Superior temporal gyrus (tissue), 1 donor: ENCODE data around the gene ARSG.

Experiments used
- DNase-seq: peaks from one replicate; pipeline ENCODE4 v3.0.0-alpha.2; 2016; ENCODE audit errors: extremely low spot score

Gene ARSG

DNA sequence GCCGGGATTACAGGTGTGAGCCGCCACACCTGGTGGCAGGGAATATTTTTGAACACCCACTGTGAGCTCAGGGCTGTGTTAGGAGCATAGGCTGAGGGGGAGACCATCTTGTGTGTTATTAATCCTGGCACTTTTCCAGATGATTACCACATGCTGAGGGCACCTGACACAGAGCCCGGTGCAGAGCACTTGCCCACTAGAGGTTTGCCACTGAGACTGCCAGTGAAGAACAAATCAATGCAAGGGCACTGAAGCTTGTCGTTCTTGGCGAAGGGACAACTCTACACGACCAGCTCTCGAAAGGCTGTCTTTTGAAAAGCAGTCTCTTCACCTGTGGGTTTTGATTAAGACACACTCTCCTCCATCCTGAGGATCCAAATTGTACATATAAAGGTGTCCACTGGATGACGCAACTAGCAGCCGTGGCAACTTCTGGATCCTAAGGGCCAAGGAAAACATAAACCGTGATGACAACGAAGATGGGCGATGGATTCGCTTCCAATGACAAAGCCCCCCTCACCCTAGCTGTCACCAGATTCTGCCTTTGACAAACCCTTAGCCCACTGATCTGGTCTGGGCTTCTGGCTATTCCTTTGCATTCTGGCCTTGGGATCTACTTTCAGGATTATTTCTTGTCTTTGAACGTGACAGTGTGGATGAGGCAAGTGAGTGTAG is 137.3 kb downstream of the ARSG start:
- no peak for DNase-seq

DNA sequence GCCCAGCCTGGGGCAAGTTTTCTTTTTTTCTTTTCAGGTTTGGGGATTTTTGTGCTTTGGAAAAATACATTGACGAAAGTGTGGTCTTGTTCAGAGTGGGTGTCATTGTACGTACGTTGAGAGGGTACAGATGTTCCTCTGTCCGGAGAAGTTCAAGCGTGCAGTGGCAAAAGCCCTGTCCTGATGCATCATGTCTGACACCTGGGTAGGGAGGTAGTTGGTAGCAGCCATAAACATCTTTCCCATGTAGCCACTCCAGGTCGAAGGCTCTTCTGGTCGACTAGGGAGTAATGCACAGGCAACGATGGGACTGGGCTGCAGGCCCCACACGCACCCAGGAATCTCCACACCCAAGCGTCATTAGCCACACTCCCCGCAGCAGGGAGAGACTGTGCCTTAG is 138.6 kb downstream of the ARSG start:
- no peak for DNase-seq

DNA sequence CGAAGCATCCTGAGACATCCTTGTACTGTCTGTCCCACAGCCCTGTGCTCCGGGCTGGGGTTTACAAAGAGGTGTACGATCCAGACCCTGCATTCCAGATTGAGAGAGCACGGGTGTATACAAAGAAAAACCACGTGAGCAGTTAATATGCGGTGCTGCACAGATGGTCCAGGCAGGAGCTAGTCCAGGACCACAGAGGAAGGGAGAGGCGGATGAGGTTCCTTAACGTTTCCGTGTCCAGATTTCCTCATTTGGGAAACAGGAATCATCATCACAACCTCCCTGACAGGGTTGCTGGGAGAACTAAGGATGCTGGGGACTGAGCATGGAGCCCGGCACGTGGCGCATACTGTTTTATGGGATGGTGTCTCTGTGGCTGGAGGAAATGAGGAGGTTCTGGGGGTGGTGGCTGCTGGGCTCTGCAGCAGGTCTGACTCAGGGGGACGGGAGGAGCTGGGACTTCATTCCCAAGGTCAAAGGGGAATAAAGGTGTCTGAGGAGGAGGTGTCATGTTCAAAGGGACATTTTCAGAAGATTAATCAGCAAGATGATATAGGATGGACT is 139.8 kb downstream of the ARSG start:
- no peak for DNase-seq

DNA sequence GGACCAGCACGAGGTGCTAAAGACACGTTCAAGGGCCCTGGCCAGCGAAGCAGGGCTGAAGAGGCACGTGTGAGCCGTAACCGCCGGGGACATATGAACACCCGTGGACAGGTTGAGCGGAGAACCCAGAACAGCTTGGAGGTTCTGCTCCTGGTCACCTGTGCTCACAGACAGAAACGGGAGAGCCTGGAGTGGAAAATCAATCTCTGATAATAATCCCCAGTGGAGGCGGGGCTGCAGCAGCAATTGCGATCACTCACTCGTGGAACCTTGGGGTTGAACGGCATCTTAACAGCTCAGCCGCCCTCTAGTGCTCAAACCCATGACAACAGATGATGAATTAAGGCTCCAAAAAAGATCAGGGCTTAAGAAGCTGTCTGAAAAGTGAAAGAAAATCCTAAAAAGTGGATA is 140.4 kb downstream of the ARSG start:
- DNase-seq: no peak

DNA sequence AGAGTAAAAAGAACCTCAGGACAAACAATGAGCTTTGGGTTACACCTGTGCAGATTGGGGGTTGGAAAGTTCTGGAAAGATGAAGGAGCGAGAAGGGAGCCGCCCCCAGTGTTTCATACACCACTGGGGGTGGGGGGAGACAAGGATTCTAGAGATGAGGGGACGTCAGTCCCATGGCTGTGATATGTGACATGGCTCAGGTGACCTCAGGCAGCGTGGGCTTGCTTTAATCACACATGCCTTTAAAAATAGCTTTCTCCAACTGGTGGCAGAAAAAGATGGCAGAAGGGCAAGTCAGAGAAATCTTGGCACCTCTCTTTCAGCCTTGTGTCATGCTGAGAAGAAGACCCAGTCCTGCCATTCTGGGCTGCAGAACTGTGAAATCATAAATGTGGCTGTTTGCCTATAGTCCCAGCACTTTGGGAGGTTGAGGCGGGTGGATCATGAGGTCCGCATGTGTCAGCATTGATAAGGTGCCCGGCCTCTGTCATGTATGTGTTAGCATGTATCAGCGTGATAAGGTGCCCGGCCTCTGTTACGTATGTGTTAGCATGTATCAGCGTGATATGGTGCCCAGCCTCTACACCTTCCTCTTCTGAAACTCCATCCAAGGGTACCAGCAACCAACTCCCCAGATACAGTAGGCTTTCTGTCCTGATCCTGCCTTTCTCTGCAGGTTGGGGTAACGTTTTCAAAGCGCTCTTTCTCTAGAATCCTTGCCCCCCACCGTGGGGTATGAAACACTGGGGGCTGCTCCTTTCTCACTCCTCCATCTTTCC is 141.0 kb downstream of the ARSG start:
- DNase-seq: no peak

DNA sequence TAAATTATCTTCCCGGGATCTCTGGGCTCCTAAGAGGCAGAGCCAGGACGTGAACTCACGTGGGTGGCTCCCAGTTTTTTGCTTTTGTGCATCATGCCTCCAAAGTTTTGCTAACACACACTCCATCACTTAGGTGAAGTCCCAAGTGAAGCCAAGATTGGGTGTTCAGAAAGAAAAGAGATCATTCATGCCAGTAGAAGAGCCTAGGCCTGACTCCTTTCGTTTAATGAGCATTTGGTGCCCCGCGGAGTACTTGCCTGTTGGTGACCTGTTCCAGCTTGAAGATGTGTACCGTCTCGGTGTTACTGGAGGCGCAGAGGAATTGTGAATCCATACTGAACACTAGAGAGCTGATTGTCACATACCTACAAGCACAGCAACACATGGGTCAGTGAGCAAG is 141.9 kb downstream of the ARSG start:
- no peak for DNase-seq

DNA sequence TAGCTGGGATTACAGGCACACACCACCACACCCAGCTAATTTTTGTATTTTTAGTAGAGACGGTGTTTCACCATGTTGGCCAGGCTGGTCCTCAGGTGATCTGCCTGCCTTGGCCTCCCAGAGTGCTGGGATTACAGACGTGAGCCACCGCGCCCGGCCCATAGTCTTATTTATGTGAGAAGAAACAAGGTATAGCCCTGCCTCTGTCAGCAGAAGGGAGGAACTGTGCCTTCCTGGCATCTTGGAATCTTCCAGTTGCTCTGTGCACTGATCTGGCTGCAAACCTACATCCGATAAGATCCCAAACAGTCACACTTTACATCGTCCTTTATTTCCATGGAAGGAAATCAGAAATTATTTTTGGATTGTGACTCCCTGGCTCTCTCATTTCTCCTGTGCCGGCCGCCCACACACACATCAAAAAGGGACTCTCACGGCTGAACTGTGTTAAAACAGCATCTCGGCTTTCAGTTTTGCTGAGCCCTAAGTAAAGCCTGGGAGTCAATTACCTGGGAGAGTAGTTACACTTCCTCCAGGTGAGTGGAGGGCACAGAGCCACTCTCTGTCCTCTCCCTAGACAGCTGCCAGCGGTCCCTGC is 142.7 kb downstream of the ARSG start:
- DNase-seq: peak; percentile 60

DNA sequence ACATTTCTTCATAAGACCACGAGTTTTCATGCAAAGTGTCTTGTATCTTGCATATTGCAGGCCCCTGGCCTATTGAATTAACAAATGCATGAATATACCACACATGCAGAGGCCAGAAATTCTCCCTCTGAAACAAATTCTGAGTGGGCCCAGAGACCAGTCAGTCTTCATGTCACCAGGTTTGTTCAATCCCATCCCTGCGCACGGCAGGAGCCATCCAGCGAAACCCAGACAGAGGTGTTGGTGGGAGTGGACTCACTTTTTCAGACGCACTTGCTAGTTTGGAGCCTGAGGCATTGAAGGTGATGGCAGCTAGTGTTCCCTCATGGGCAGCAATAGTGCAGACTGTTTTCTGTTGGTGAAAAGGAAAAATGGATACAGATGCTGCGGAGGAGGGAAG is 144.1 kb downstream of the ARSG start:
- no peak for DNase-seq

DNA sequence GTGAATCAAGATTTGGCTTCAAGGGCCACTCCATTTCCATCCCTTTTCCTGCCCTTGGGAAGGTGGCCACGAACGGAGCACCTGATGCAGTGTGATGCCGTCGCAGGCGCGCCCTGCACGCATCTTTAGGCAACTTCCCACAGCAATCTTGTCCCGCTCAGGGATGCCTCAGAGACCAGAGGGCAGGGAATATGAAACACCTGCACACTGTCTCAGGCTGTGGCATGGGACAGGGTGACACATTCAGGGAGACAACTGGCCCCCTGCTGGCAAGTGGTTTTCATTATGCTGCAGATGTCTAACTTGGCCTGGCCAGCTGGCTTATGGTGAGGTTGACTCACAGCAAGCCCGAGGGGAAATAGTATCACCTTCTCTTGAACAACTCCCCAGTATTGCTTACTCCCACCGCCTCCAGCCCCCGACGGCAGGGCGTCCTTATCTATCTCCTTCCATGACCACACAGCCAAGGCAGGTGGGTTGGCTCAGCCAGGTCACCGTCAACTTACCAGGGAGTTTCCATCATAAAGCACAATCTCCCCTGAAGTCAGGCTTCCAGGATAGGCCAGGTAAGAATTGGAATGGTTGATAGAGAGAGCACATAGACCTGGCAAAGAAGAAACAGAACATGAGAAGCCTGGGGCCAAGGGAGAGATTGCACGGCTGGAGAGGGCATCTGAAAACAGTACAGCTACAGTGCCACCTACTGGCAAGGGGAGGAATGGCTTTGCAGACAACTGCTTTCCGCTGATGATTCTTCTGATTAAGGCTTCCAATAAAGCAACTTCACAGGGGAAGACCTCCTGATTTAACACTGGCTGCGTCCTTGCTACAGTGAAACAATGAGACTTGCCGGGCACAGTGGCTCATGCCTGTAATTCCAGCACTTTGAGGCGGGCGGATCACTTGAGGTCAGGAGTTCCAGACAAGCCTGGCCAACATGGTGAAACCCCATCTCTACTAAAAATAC is 144.9 kb downstream of the ARSG start:
- DNase-seq: peak; percentile 81

DNA sequence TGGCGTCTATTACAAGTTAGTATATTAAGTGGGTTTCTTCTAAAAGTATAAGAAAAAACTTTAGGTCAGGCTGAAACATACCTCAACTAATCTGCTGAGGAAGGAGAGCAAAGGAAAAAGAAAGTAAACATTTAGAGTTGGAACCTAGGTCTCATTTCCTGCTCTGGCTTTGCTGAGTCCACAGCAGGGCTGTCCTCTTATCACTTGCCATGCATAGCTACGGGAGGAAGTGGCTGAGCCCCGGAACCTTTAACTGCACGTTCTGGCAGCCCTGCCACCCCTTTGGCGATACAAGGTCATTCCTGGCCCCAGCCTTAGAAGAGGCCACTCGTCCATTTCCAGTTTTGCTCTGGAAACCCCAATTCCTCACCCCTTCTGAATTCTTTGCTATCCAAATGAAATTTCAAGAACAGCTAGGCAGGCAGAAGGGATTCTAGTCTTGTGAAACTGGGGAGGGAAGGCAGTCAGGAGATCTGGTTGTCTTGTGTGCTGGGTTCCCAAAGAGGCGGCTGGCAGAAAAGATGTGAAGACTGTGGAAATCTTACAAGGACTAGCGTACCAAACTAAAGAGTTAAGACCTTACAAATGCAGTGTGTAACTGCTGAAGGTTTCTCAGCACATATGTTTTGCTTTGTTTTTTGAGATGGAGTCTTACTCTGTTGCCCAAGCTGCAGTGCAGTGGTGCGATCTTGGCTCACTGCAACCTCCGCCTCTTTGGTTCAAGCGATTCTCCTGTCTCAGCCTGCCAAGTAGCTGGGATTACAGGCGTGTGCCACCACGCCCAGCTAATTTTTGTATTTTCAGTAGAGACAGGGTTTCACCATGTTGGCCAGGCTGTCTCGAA is 146.9 kb downstream of the ARSG start:
- peak; percentile 15 for DNase-seq

DNA sequence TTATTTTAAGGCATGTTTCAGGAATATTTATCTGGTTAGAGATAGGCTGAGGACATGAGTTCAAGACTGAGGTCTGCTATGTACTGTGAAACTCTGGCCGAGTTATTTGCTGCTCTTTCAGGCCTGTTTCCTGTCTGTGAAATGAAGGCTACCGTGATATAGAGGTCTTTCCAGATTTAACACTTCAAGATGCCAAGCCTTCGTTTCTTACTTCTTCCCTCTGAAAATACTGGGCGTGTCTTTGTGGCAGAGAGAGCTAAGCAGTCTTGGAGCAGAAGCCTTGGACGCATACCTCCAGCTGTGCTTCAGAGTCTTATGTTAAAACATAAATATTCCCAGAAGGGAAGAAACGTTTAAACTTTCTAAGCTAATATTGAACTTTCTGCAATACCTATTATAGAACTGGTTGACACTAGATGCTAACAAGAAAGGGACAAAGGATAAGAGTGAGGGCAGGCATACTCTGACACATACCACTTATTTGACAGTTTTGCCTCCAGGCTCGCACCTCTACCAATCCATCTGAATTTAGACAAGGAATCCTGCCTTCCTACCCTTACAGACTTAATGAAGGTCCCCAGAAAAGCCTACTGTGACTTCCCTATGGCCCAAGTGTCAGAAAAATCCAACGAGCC is 148.5 kb downstream of the ARSG start:
- DNase-seq: no peak

DNA sequence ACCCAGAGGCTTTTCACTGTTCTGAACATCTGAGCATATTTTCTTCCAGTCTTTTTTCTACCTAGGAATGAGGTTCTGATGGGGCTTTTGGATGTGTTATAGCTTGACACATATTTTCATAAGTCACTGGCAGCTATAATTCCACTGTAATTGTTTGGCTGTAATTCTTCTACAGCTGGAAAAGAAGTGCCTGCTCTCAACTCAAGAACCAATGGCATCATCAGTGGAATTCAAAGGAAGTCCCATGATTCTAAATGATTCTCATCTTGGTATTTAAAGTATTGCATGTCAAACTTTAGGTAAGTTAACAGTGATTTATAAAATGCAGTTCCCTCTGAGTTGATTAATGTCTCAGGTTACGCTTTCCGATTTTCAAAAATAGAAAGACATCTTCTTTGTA is 149.2 kb downstream of the ARSG start:
- no peak for DNase-seq

DNA sequence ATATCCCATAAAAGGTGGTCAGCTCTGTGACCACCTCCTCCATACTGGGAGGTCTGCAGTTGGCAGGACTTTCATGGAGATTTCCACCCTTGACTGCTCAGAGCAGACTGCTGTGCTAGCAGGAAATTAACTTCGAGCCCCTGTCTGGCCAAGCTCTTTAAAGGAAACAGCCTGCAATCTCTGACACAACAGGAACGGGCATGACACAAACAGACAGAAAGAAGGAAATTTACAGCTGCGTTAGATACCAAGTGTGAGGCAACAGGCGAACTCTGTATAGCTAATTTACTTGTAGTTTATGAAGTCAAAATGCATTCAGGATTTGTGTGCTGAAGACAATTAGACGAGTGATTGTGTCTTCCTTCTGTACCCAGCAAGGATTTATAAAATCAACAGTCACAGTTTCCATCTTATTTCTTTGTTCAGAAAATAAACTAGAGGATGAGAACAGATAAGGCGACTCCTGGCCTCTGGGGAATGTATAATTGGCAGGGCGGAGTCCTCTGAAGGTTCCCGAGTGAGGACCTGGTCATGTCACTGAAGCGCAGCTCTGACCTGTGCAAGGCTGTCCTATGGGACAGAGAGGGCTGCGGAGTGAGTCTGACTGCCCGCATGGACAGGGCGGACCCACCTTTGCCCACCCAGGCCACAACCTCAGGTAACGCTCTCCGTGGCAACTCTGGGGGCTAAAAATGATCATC is 149.9 kb downstream of the ARSG start:
- DNase-seq: peak; percentile 13

DNA sequence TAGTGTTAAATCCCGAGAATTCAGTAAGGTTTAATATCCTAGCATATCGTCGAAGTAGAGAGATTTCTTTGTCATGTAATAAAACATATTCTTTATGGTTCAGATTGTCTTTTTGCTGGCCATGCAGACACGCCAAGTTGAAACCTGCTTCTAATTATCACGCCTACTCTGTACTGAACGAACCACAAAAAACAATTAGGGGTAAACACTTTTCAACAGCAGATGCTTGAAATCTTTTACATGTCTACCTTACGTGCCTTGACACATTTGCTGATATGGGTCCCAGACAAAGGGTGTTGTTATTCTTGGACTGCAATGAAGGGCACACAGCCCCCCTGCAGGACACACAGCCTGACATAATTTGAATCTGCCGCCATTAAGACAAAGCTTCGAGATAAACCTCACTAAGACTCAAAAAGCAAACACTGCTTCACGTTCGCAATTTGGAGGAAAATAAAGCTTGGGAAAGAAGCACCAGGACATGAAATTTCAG is 152.7 kb downstream of the ARSG start:
- DNase-seq: no peak

DNA sequence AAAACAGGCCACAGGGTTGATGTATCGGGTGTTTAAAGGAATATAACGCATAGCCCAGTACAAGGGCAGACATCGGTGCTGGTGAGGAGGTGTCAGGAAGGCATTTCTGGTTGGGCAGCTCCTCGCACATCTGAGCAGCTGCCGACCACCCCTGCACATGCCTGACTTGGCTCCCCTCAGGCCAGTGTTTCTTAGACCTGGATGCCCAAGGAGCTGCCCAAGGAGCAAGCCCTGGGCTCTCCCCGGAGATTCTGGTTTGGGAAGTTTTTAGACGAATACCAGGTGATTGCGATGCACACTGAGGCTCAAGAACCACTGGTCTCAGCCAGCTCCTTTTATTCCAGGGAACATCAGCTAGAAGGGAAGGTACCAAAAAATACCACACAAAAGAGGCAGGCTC is 154.4 kb downstream of the ARSG start:
- DNase-seq: no peak

DNA sequence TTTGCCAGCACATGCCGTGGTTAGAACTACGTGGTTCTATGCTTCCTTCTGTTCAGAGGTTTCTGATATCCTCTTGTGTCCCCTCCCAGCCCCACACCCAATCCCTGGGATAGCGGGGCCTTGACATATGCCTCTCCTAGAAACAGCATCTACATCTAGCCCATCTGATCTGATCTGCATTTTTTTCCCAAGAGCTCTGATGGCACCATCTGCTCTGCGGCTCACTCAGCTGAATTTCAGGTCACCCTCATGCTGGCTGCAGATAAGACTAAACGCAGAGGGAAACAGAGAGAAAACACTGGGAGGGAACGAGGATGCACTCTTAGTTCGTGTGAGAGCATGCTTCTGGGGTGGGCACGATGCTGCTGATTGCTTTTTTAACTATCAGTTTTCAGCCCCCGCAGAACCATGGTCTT is 155.3 kb downstream of the ARSG start:
- DNase-seq: peak; percentile 15

DNA sequence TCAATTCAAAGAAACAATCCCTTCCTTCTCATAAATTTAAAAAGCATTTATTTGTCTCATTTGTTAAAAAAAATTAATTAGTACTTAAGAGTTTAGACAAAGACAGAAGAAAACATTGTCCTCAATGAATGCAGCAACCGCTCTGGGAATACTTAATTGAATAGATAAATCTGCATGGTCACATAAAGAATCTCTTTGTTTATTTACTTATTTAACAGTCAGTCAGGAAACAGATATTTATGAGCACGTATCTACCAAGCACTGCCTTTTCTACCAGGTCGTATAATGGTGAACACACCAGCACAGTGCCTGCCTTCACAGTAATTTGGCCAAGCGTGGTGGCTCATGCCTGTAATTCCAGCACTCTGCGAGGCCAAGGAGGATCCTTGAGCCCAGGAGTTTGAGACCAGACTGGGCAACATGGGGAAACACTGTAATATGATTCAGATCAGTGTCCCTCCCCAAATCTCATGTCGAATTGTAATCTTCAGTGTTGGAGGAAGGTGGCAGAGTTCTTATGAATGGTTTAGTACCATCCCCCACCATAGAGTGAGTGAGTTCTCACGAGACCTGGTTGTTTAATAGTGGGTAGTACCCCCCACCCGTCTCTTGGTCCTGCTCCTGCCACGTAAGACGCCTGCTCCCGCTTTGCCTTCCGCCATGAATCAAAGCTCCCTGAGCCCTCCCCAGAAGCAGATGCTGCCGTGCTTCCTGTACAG is 157.9 kb downstream of the ARSG start:
- DNase-seq: no peak

DNA sequence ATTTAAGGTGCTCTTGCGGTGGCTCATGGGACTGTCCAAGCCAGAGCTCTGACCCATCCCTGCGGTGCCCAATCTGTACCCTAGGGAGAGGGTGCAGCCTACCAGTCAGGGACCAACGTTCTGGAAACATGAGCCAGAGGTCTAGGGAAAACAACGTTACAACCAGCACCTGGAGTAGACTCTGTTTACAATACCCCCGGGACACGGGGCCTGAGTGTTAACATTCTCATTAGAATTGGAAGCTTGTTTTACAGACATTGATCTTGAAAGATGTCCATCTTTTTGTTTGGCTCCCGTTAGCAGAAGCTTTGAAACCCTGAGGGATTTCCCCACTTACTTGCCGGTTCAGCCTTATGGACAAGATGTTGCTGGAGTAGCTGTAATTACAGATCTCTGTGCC is 159.1 kb downstream of the ARSG start:
- no peak for DNase-seq

DNA sequence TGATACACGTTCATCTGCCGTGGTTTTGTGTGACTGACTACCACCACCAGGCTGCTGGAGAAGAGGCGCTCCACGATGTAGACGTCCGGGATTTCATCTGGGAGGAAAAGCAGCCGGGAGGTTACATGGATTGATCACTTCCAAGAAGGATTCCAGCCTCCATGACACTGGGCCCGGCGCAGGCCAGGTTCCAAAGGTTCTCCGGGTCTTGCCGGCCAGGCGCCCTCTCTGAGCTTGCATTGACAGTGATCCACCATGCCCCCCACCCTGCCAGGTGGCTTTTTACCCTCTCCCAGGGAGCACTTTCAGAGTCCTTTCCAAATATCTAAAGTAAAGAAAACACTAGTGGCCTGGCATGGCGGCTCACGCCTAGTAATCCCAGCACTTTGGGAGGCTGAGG is 159.5 kb downstream of the ARSG start:
- DNase-seq: no peak
